IPS DF 19.7 (cell line): Measurements from ENCODE around the gene AJUBA.
A peak's percentile ranks its signal among the peaks of the same experiment; 100 is the strongest.
"Not testable (repeated sequence)": the region's sequence is repeated elsewhere in the genome, so short reads cannot be mapped to it uniquely, and the experiment has no call there.

Experiments
- DNase-seq: peaks from one replicate; pipeline ENCODE4 v3.0.0-alpha.2; 2013; ENCODE audit warnings: low read depth, low spot score

AJUBA gene

GRCh38 chr14:22951795-22952194 is 30.6 kb downstream of the AJUBA start:
- not testable (repeated sequence) for DNase-seq

GRCh38 chr14:22945642-22946041 is 36.7 kb downstream of the AJUBA start:
- no peak for DNase-seq

- no peak for DNase-seq
Measured at GRCh38 chr14:22939684-22940083, 42.7 kb downstream of the AJUBA start.

- DNase-seq, result no peak
Measured at GRCh38 chr14:22935156-22935555, 47.2 kb downstream of the AJUBA start.

- no peak for DNase-seq
Measured at GRCh38 chr14:22932146-22932545, 50.2 kb downstream of the AJUBA start.

- no peak for DNase-seq
Measured at GRCh38 chr14:22929961-22930364, 52.4 kb downstream of the AJUBA start.

- peak; percentile 99 for DNase-seq
Measured at GRCh38 chr14:22929104-22929960, 53.0 kb downstream of the AJUBA start, which contains the start of gene PRMT5. PRMT5 (minus strand) TSS chr14:22929376; CDS start chr14:22929361, 15 bp downstream.

GRCh38 chr14:22928237-22929103 is 53.9 kb downstream of the AJUBA start:
- no peak for DNase-seq

GRCh38 chr14:22926316-22926715 is 56.0 kb downstream of the AJUBA start:
- no peak for DNase-seq

- DNase-seq, result no peak
Measured at GRCh38 chr14:22925513-22925912, 56.8 kb downstream of the AJUBA start.

GRCh38 chr14:22923746-22924145 is 58.6 kb downstream of the AJUBA start:
- DNase-seq, result no peak

GRCh38 chr14:22922294-22922693 is 60.1 kb downstream of the AJUBA start:
- no peak for DNase-seq
